GM23248 (cell line): Measurements from ENCODE around the gene EID2B. TPM values are rescaled to one million over a fixed set of nuclear protein-coding genes. Genes with fewer than 3 reads are reported as not detected.

Source experiments
- DNase-seq: peaks from one replicate; pipeline ENCODE4 v3.0.0-alpha.2; 2015
- H2AFZ ChIP-seq: fragments of 200-600 bp; sonication (generic); 2 replicates; pipeline ENCODE4 v1.6.1; 2016; ENCODE audit warnings: antibody characterized with exemption
- H3F3A ChIP-seq: fragments of 200-600 bp; sonication (generic); 2 replicates; pipeline ENCODE4 v1.6.1; 2016; ENCODE audit warnings: mild to moderate bottlenecking, antibody characterized with exemption, mixed run types; ENCODE audit not compliant: insufficient read depth
- H3K27ac ChIP-seq: fragments of 200-600 bp; sonication (generic); 2 replicates; pipeline ENCODE4 v1.5.1; 2016; ENCODE audit warnings: mild to moderate bottlenecking
- H3K27me3 ChIP-seq: fragments of 200-600 bp; sonication (generic); replicated peaks from 2 replicates; pipeline ENCODE4 v1.6.1; 2016; ENCODE audit warnings: mild to moderate bottlenecking; ENCODE audit not compliant: insufficient read depth
- H3K36me3 ChIP-seq: fragments of 200-600 bp; sonication (generic); 2 replicates; pipeline ENCODE4 v1.6.1; 2016; ENCODE audit warnings: low read depth, mild to moderate bottlenecking
- H3K4me1 ChIP-seq: fragments of 200-600 bp; sonication (generic); 2 replicates; pipeline ENCODE4 v1.6.1; 2016; ENCODE audit warnings: mild to moderate bottlenecking; ENCODE audit not compliant: insufficient read depth
- H3K4me2 ChIP-seq: fragments of 200-600 bp; sonication (generic); one replicate; pipeline ENCODE4 v1.6.1; 2016; ENCODE audit warnings: mild to moderate bottlenecking; ENCODE audit not compliant: unreplicated experiment
- H3K4me3 ChIP-seq: fragments of 200-600 bp; sonication (generic); 2 replicates; pipeline ENCODE4 v1.5.1; 2016; ENCODE audit warnings: mild to moderate bottlenecking
- H3K79me2 ChIP-seq: fragments of 200-600 bp; sonication (generic); 2 replicates; pipeline ENCODE4 v1.6.1; 2016; ENCODE audit warnings: mild to moderate bottlenecking; ENCODE audit not compliant: insufficient read depth
- H3K9ac ChIP-seq: fragments of 200-600 bp; sonication (generic); 2 replicates; pipeline ENCODE4 v1.6.1; 2016; ENCODE audit warnings: mild to moderate bottlenecking
- H3K9me2 ChIP-seq: fragments of 200-600 bp; sonication (generic); 2 replicates; pipeline ENCODE4 v1.6.1; 2016; ENCODE audit warnings: mixed run types, mild to moderate bottlenecking, moderate library complexity; ENCODE audit not compliant: insufficient read depth
- H3K9me3 ChIP-seq: fragments of 200-600 bp; sonication (generic); one replicate; pipeline ENCODE4 v1.6.1; 2017; ENCODE audit warnings: low read depth
- H4K20me1 ChIP-seq: fragments of 200-600 bp; sonication (generic); 2 replicates; pipeline ENCODE4 v1.6.0; 2016; ENCODE audit not compliant: insufficient read depth
- EZH2 ChIP-seq: fragments of 200-600 bp; sonication (generic); IDR thresholded peaks from 2 replicates; pipeline ENCODE4 v1.6.1; 2018; ENCODE audit warnings: antibody characterized with exemption, mild to moderate bottlenecking; ENCODE audit not compliant: insufficient read depth, poor library complexity, severe bottlenecking
- EZH2phosphoT487 ChIP-seq: fragments of 200-600 bp; sonication (generic); IDR thresholded peaks from 2 replicates; pipeline ENCODE4 v1.6.1; 2018; ENCODE audit warnings: antibody characterized with exemption, moderate library complexity, mild to moderate bottlenecking, low read depth; ENCODE audit not compliant: insufficient read depth
- WGBS, 2 experiments: methylation state at CpG; one replicate each; pipeline ENCODE4 v1.1.6; 2015 to 2017; ENCODE audit warnings: low lambda C conversion rate in 2 of 2, low coverage in 1 of 2; ENCODE audit errors: missing lambda C conversion rate in 2 of 2; 5-methylcytosine and 5-hydroxymethylcytosine counted together
- in situ Hi-C: fragments of 300-500 bp; cut with MboI; formaldehyde crosslinking; loops from 2 replicates; pipeline ENCODE4 v1.15.0; 2020
- polyA plus RNA-seq: library from polyadenylated mRNA; unstranded; fragments of >200 nt; fragmentation: Nextera tagmentation; extraction: Ambion mirVana; gene quantifications from 2 replicates; pipeline ENCODE4 v1.2.1, GENCODE V29; 2016
- total RNA-seq: library from RNA; depleted of rRNA; stranded (reverse); fragments of >200 nt; shearing (Covaris generic); gene quantifications from 2 replicates; pipeline ENCODE4 v1.2.3, GENCODE V29; 2014

The EID2B gene
- total and polyA plus RNA-seq, 2 experiments from 2014 or later, result 3.2 to 3.4 TPM

DNA sequence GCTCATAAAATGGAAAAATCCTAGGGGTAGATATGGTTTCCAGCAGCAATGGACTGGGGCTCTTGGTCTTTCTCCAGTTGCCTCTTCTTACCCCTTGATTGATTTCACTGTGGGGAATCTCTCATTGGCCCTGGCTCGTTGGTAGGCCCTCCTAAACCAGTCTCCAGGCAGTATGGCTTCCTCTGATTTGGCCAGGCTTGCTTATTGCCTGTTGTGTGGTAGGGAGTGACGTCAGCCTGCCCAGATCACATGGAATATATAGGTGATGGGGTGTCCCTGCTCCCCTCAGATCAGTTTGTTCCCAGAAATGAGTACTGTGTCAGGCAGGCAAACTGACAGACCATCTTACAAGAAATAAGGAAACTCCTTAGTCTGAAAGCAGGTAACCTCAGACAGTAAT lies 23.4 kb downstream of the EID2B start:
- no peak for DNase-seq
- Histone ChIP-seq H3K4me1 (no peaks in the 10 kb centered on the region), H3K9me3 (no peaks in the 10 kb centered on the region), H3K36me3 (no peaks in the 10 kb centered on the region), H3K9me2 (no peaks in the 10 kb centered on the region), H3K9ac (no peak overlapping the region), H3K4me3 (no peak overlapping the region), H4K20me1 (no peaks in the 10 kb centered on the region), H3K27ac (no peak overlapping the region), H3K79me2 (no peaks in the 10 kb centered on the region), H3K4me2 (no peak overlapping the region), H3K27me3 (peaks cover 27% of the 10 kb centered on the region), H2AFZ (no peak overlapping the region), H3F3A (no peaks in the 10 kb centered on the region)
- 39 to 54% methylated on average over 2 of the region's 2 CpGs for WGBS, 2 experiments
- TF ChIP-seq EZH2, result no peak
- TF ChIP-seq EZH2phosphoT487, result no peak
- in situ Hi-C loops, result no loop called here

DNA sequence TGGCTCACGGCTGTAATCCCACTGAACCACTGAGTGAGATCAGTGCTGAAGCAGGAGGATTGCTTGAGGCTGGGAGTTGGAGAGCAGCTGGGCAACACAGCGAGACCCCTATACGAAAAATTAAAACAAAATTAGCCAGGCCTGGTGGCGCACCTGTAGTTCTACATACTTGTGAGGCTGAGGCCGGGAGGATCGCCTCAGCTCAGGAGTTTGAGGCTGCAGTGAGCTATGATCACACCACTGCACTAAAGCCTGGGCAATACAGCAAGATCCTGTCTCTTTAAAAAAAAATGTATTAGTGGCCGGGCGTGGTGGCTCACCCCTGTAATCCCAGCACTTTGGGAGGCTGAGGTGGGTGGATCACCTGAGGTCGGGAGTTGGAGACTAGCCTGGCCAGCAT lies 24.0 kb downstream of the EID2B start:
- TF ChIP-seq EZH2phosphoT487 (no peak), EZH2 (no peak)
- in situ Hi-C loops, result no loop called here
- H3K9ac ChIP-seq, result no peak overlapping the region
- no peaks in the 10 kb centered on the region for H3K9me3 ChIP-seq
- no peaks in the 10 kb centered on the region for H4K20me1 ChIP-seq
- H3K4me3 ChIP-seq, result no peak overlapping the region
- 77 to 78% methylated on average over 9 of the region's 9 CpGs for WGBS, 2 experiments
- H2AFZ ChIP-seq, result no peak overlapping the region
- no peaks in the 10 kb centered on the region for H3K4me1 ChIP-seq
- H3K79me2 ChIP-seq, result no peaks in the 10 kb centered on the region
- H3F3A ChIP-seq, result no peaks in the 10 kb centered on the region
- H3K36me3 ChIP-seq, result no peaks in the 10 kb centered on the region
- H3K27me3 ChIP-seq, result peaks cover 21% of the 10 kb centered on the region; the same call in 1 of the 2 replicates
- H3K4me2 ChIP-seq, result no peak overlapping the region
- no peak for DNase-seq
- no peak overlapping the region for H3K27ac ChIP-seq
- no peaks in the 10 kb centered on the region for H3K9me2 ChIP-seq

DNA sequence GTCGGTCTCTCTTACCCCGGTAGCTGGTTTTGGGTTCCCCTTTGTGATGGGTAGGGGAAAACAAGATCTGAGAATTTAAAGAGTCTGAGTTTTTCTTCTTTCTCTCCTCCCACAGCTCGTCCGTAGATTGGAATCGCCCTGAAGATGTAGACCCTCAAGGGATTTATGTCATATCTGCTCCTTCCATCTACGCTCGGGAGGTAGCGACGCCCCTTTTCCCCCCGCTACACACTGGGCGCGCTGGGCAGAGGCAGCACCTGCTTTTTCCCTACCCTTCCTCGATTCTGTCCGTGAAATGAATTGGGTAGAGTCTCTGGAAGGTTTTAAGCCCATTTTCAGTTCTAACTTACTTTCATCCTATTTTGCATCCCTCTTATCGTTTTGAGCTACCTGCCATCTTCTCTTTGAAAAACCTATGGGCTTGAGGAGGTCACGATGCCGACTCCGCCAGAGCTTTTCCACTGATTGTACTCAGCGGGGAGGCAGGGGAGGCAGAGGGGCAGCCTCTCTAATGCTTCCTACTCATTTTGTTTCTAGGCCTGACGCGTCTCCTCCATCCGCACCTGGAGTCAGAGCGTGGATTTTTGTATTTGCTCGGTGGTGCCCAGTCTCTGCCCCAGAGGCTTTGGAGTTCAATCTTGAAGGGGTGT lies 24.8 kb downstream of the EID2B start:
- H3K36me3 ChIP-seq, result no peaks in the 10 kb centered on the region
- H3K27ac ChIP-seq, result no peak overlapping the region
- DNase-seq, result no peak
- H3K9me2 ChIP-seq, result no peaks in the 10 kb centered on the region
- H3K4me2 ChIP-seq, result peak overlapping the region; percentile 67
- 19 to 20% methylated on average over 24 of the region's 24 CpGs for WGBS, 2 experiments
- H3K9me3 ChIP-seq, result no peaks in the 10 kb centered on the region
- no peak for TF ChIP-seq EZH2phosphoT487
- no peak for TF ChIP-seq EZH2
- in situ Hi-C loops, result no loop called here
- peak overlapping the region; percentile 91 for H2AFZ ChIP-seq
- H3K9ac ChIP-seq, result no peak overlapping the region
- H4K20me1 ChIP-seq, result no peaks in the 10 kb centered on the region
- H3K27me3 ChIP-seq, result peaks cover 15% of the 10 kb centered on the region; the same call in 1 of the 2 replicates
- no peaks in the 10 kb centered on the region for H3K79me2 ChIP-seq
- H3K4me3 ChIP-seq, result peak overlapping the region; percentile 74
- no peaks in the 10 kb centered on the region for H3K4me1 ChIP-seq
- H3F3A ChIP-seq, result no peaks in the 10 kb centered on the region

GRCh38 chr19:39506944-39507714 lies 25.5 kb downstream of the EID2B start:
- Histone ChIP-seq H3K9me3 (no peaks in the 10 kb centered on the region), H4K20me1 (no peaks in the 10 kb centered on the region), H3K4me3 (peak overlapping the region; percentile 74), H3K79me2 (no peaks in the 10 kb centered on the region), H3K27me3 (peaks cover 15% of the 10 kb centered on the region; the same call in 1 of the 2 replicates), H3K36me3 (no peaks in the 10 kb centered on the region), H3K9ac (no peak overlapping the region), H3K4me2 (peak overlapping the region; percentile 67), H2AFZ (peak overlapping the region; percentile 91), H3K27ac (no peak overlapping the region), H3K4me1 (no peaks in the 10 kb centered on the region), H3K9me2 (no peaks in the 10 kb centered on the region), H3F3A (no peaks in the 10 kb centered on the region)
- WGBS, 2 experiments, result 4% methylated on average over 89 to 94 of the region's 96 CpGs
- in situ Hi-C loops, result no loop called here
- TF ChIP-seq EZH2 (no peak), EZH2phosphoT487 (no peak)
- peak; percentile 79 for DNase-seq
